ENCODE measurements around the gene FITM2. TPM values are rescaled to one million over a fixed set of nuclear protein-coding genes. Genes with fewer than 3 reads are reported as not detected.

Gene FITM2
- total RNA-seq, 4 donors from 2014 or later = 1.2 to 9.8 (median 6.7) TPM

GRCh38 chr20:44357020-44357419 is 46.0 kb upstream of the FITM2 start:
- Histone ChIP-seq H3K4me3 (no peak overlapping the region), H3K9me3 (no peaks in the 10 kb centered on the region), H3K4me1 (no peaks in the 10 kb centered on the region), H3K36me3 (no peaks in the 10 kb centered on the region), H3K27ac (no peak overlapping the region), H3K27me3 (no peaks in the 10 kb centered on the region)
- intact Hi-C loops (cut with DNase I; ENCODE audit: low total_unique reads) = no loop called here
- no peak for TF ChIP-seq POLR2A (IDR thresholded peaks at IDR 0.05)
- TF ChIP-seq CTCF (IDR thresholded peaks at IDR 0.05) = no peak
- no peak for DNase-seq

- no peak overlapping the region for H3K27ac ChIP-seq
- intact Hi-C loops (cut with DNase I; ENCODE audit: low total_unique reads) = no loop called here
- no peak for TF ChIP-seq POLR2A (IDR thresholded peaks at IDR 0.05)
- no peak for TF ChIP-seq CTCF (IDR thresholded peaks at IDR 0.05)
- no peak overlapping the region for H3K4me3 ChIP-seq
- H3K27me3 ChIP-seq = no peaks in the 10 kb centered on the region
- no peaks in the 10 kb centered on the region for H3K4me1 ChIP-seq
- H3K9me3 ChIP-seq = no peaks in the 10 kb centered on the region
- H3K36me3 ChIP-seq = no peaks in the 10 kb centered on the region
- DNase-seq = no peak
Measured at GRCh38 chr20:44356353-44356723, 45.3 kb upstream of the FITM2 start.

GRCh38 chr20:44355498-44356352 is 44.7 kb upstream of the FITM2 start, which contains the start of gene HNF4A:
TSS of gene HNF4A (plus strand) at chr20:44355699. CDS start at chr20:44355805, 106 bp downstream.
- Histone ChIP-seq H3K27me3 (no peaks in the 10 kb centered on the region), H3K4me1 (no peaks in the 10 kb centered on the region), H3K36me3 (no peaks in the 10 kb centered on the region), H3K27ac (no peak within 1 kb of the TSS), H3K4me3 (no peak within 1 kb of the TSS), H3K9me3 (no peaks in the 10 kb centered on the region)
- TF ChIP-seq POLR2A (IDR thresholded peaks at IDR 0.05) = no peak
- TF ChIP-seq CTCF (IDR thresholded peaks at IDR 0.05) = no peak
- no peak for DNase-seq
- intact Hi-C loops (cut with DNase I; ENCODE audit: low total_unique reads) = no loop called here

GRCh38 chr20:44354979-44355497 is 44.0 kb upstream of the FITM2 start:
- Histone ChIP-seq H3K36me3 (no peaks in the 10 kb centered on the region), H3K4me1 (no peaks in the 10 kb centered on the region), H3K4me3 (no peak overlapping the region), H3K27me3 (no peaks in the 10 kb centered on the region), H3K9me3 (no peaks in the 10 kb centered on the region), H3K27ac (no peak overlapping the region)
- no peak for DNase-seq
- intact Hi-C loops (cut with DNase I; ENCODE audit: low total_unique reads) = no loop called here
- TF ChIP-seq CTCF (IDR thresholded peaks at IDR 0.05) = no peak
- TF ChIP-seq POLR2A (IDR thresholded peaks at IDR 0.05) = no peak

- Histone ChIP-seq H3K36me3 (no peaks in the 10 kb centered on the region), H3K27me3 (no peaks in the 10 kb centered on the region), H3K4me1 (no peaks in the 10 kb centered on the region), H3K4me3 (no peak overlapping the region), H3K27ac (no peak overlapping the region), H3K9me3 (no peaks in the 10 kb centered on the region)
- TF ChIP-seq POLR2A (IDR thresholded peaks at IDR 0.05) (no peak), CTCF (IDR thresholded peaks at IDR 0.05) (no peak)
- intact Hi-C loops (cut with DNase I; ENCODE audit: low total_unique reads) = no loop called here
- no peak for DNase-seq
Measured at GRCh38 chr20:44350567-44350966, 39.6 kb upstream of the FITM2 start.

Measured in uterus (tissue), 4 donors.